Endothelial cell of umbilical vein (primary cell): ENCODE measurements around the gene SOX10. TPM values are rescaled to one million over a fixed set of nuclear protein-coding genes. Genes with fewer than 3 reads are reported as not detected.
"Not testable (repeated sequence)": the region's sequence is repeated elsewhere in the genome, so short reads cannot be mapped to it uniquely, and the experiment has no call there.

Experiments used
- BruUV-seq: library from RNA; stranded (reverse); fragments of 400-500 nt; replicated peaks from 2 replicates; lab custom pipeline; 2021; lab: Mats Ljungman, UMichigan
- CTCF ChIA-PET: fragments of 300-600, 350-600 bp; sonication (Branson Sonifier 250); formaldehyde crosslinking; loops from one replicate; lab custom pipeline; 2021; ENCODE audit warnings: antibody characterized with exemption, inconsistent platforms; lab: Charles Lee
- POLR2A ChIA-PET: fragments of 300-600, 350-600 bp; sonication (Branson Sonifier 250); formaldehyde crosslinking; loops from one replicate; lab custom pipeline; 2021; ENCODE audit warnings: antibody characterized with exemption, inconsistent platforms; lab: Charles Lee
- DNase-seq: peaks from one replicate; pipeline ENCODE4 v3.0.0-alpha.2; 2011; ENCODE audit warnings: low read depth, low spot score
- FAIRE-seq: peaks from 2 replicates; lab custom pipeline; 2011; peaks lifted over from hg19 to GRCh38; lab: Jason Lieb, UNC
- H2AFZ ChIP-seq: 2 replicates; pipeline ENCODE4 v1.6.0; 2012; ENCODE audit warnings: low read depth, low read length, control low read depth, inconsistent platforms
- H3K27ac ChIP-seq: 2 replicates; pipeline ENCODE4 v1.5.1; 2011; ENCODE audit warnings: low read depth, mild to moderate bottlenecking, control low read depth, low read length, moderate library complexity; ENCODE audit not compliant: insufficient read depth
- H3K27me3 ChIP-seq, 2 experiments: 2 replicates each; pipeline versions ENCODE4 v1.6.0 to v1.6.1; 2011; ENCODE audit warnings: low read length in 2 of 2, mixed read lengths in 1 of 2; ENCODE audit not compliant: control insufficient read depth in 2 of 2, insufficient read depth in 2 of 2
- H3K36me3 ChIP-seq, 2 experiments: 2 replicates in 1 of 2; 3 replicates in 1 of 2; pipeline ENCODE4 v1.5.1; 2011; ENCODE audit warnings: low read length in 2 of 2, mild to moderate bottlenecking in 1 of 2, moderate library complexity in 1 of 2; ENCODE audit not compliant: control insufficient read depth in 2 of 2, insufficient read depth in 2 of 2; ENCODE audit errors: extremely low read depth in 1 of 2
- H3K4me1 ChIP-seq: 3 replicates; pipeline ENCODE4 v1.5.1; 2011; ENCODE audit warnings: mild to moderate bottlenecking, low read length; ENCODE audit not compliant: control insufficient read depth, insufficient read depth; ENCODE audit errors: extremely low read depth
- H3K4me2 ChIP-seq: 2 replicates; pipeline ENCODE4 v1.6.1; 2011; ENCODE audit warnings: low read length, control low read depth, mixed read lengths; ENCODE audit not compliant: insufficient read depth
- H3K4me3 ChIP-seq, 3 experiments: fragments of 200-600 bp in 1 of 3; sonication (generic), shearing (Covaris generic) in 1 of 3; replicated peaks in 1 of 3; 2 replicates each; pipeline ENCODE4 v1.5.1; 2011 to 2016; ENCODE audit warnings: control low read depth in 3 of 3, low read length in 3 of 3, mild to moderate bottlenecking in 2 of 3, inconsistent platforms in 1 of 3, low read depth in 1 of 3, moderate library complexity in 1 of 3; ENCODE audit not compliant: insufficient read depth in 1 of 3
- H3K79me2 ChIP-seq: 2 replicates; pipeline ENCODE4 v1.6.0; 2012; ENCODE audit warnings: low read length, inconsistent platforms; ENCODE audit not compliant: control insufficient read depth, insufficient read depth
- H3K9ac ChIP-seq: replicated peaks from 2 replicates; pipeline ENCODE3; 2011; ENCODE audit warnings: low read length, control low read depth; ENCODE audit not compliant: insufficient read depth; ENCODE audit errors: extremely low read depth
- H3K9me1 ChIP-seq: replicated peaks from 3 replicates; pipeline ENCODE4 v1.6.0; 2011; ENCODE audit warnings: mild to moderate bottlenecking, low read length; ENCODE audit not compliant: control insufficient read depth, insufficient read depth; ENCODE audit errors: extremely low read depth
- H3K9me3 ChIP-seq: replicated peaks from 2 replicates; pipeline ENCODE4 v1.5.1; 2012; ENCODE audit warnings: low read length, inconsistent platforms; ENCODE audit not compliant: control insufficient read depth, insufficient read depth
- H4K20me1 ChIP-seq: replicated peaks from 2 replicates; pipeline ENCODE3; 2011; ENCODE audit warnings: mild to moderate bottlenecking, low read length; ENCODE audit not compliant: control insufficient read depth, insufficient read depth; ENCODE audit errors: extremely low read depth
- dilution Hi-C: fragments of 300-500 bp; cut with MboI; formaldehyde crosslinking; loops from one replicate; pipeline ENCODE4 v1.15.0; 2019; ENCODE audit warnings: low sequenced_read_pairs; ENCODE audit not compliant: extremely low pct_ligation_motif_present
- intact Hi-C: fragments of 100-400 bp; cut with micrococcal nuclease; formaldehyde crosslinking; loops from one replicate; pipeline ENCODE4 v1.10.0; 2022
- polyA plus RNA-seq, 4 experiments: library from polyadenylated mRNA; depleted of rRNA in 3 of 4; stranded (reverse) in 3 of 4; unstranded in 1 of 4; fragments of >200 nt; gene quantifications; 2 replicates each; pipeline versions ENCODE4 v1.2.1 to v1.2.3, GENCODE V29; 2011 to 2012; ENCODE audit warnings: missing spikeins in 1 of 4
- total RNA-seq: library from RNA; stranded (reverse); gene quantifications from 2 replicates; pipeline ENCODE4 v1.2.3, GENCODE V29; 2021

The SOX10 gene
- total and polyA plus RNA-seq, 2 donors (not counting 3 experiments of a cell fraction or from before 2014, with no cell fraction given): not detected

DNA sequence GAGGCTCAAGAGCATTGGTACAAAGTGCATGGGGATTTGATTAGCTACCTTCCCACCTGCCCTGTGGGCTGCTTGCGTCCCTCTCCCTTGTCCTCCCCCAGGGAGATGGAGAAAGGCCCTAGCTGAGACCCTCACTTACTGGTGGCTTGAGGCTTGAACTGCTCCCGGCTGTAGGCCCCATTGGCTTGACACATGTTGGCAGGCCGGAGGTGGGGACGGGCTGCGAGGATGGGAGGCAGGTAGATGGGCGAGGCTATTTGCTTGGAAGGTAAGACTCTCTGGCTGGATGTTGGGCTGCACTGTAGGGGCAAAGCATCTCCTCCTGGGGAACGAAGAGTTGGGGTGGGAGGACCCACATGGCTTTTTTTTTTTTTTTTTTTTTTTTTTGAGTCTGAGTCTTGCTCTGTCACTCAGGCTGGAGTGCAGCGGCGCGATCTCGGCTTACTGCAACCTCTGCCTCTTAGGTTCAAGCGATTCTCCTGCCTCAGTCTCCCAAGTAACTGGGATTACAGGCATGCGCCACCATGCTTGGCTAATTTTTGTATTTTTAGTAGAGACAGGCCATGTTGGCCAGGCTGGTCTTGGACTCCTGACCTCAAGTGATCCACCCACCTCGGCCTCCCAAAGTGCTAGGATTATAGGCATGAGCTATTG is 37.1 kb downstream of the SOX10 start:
- H3K36me3 ChIP-seq, H3K9ac ChIP-seq, H3K4me2 ChIP-seq, H3K27ac ChIP-seq, H3K9me3 ChIP-seq, H2AFZ ChIP-seq, dilution Hi-C loops, intact Hi-C loops, BruUV-seq, FAIRE-seq, H3K4me3 ChIP-seq, H4K20me1 ChIP-seq, H3K27me3 ChIP-seq, POLR2A ChIA-PET, DNase-seq, H3K4me1 ChIP-seq, H3K79me2 ChIP-seq, H3K9me1 ChIP-seq: not testable (repeated sequence)
- CTCF ChIA-PET: interaction anchor here (1.8 kb wide), 1 partner anchor 14 kb away, joined by 7 read pairs; no protein-coding TSS in a partner anchor

DNA sequence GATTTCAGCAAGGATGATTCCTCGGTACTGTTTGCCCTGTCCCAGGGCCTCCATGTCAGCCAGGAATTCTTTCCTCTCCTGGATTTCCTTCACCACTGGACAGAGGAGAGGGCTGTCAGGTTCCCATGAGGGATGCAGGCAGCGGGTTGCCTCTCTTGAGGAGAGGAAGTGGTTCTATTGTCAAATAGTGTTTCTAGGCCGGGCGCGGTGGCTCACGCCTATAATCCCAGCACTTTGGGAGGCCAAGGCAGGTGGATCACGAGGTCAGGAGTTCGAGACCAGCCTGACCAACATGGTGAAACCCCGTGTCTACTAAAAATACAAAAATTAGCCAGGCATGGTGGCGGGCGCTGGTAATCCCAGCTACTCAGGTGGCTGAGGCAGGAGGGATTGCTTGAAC is 39.9 kb downstream of the SOX10 start:
- H2AFZ ChIP-seq, H3K27me3 ChIP-seq, intact Hi-C loops, H4K20me1 ChIP-seq, H3K9me3 ChIP-seq, DNase-seq, CTCF ChIA-PET, H3K4me2 ChIP-seq, H3K9me1 ChIP-seq, H3K9ac ChIP-seq, H3K79me2 ChIP-seq, FAIRE-seq, POLR2A ChIA-PET, H3K27ac ChIP-seq, H3K4me1 ChIP-seq, H3K4me3 ChIP-seq, dilution Hi-C loops: not testable (repeated sequence)
- BruUV-seq: TSS peak; percentile 0
- peaks cover 9 to 20% of the 10 kb centered on the region in 2 experiments for H3K36me3 ChIP-seq
